Neural crest cell (in vitro differentiated cells): ENCODE results near the gene TRPM2. TPM values are rescaled to one million over a fixed set of nuclear protein-coding genes. Genes with fewer than 3 reads are reported as not detected.

Source experiments
- DNase-seq: peaks from one replicate; pipeline ENCODE4 v3.0.0; 2021; ENCODE audit warnings: low read depth, mixed read lengths, low spot score
- H3K27ac Mint-ChIP-seq: one replicate; pipeline ENCODE4 v1.8.0; 2021; ENCODE audit warnings: mild to moderate bottlenecking, mixed read lengths; ENCODE audit not compliant: unreplicated experiment
- H3K27me3 Mint-ChIP-seq: 2 replicates; pipeline ENCODE4 v1.8.0; 2021; ENCODE audit warnings: low read depth, mild to moderate bottlenecking, mixed read lengths
- H3K36me3 Mint-ChIP-seq: 2 replicates; pipeline ENCODE4 v1.8.0; 2021; ENCODE audit warnings: low read depth, mild to moderate bottlenecking, mixed read lengths
- H3K4me1 Mint-ChIP-seq: 2 replicates; pipeline ENCODE4 v1.8.0; 2021; ENCODE audit warnings: mixed read lengths
- H3K4me3 Mint-ChIP-seq: one replicate; pipeline ENCODE4 v1.8.0; 2021; ENCODE audit warnings: mild to moderate bottlenecking, mixed read lengths
- H3K9me3 Mint-ChIP-seq: 2 replicates; pipeline ENCODE4 v1.8.0; 2021; ENCODE audit warnings: mixed read lengths
- total RNA-seq: library from RNA; stranded (reverse); gene quantifications from 2 replicates; pipeline ENCODE4 v1.2.1, GENCODE V29; 2021
- TF ChIP-seq, protein P1 (sequence below): fragments of 200-600 bp; sonication (generic); conservative IDR thresholded peaks from 2 replicates; pipeline ENCODE4 v1.5.0; 2021; ENCODE audit warnings: antibody characterized with exemption, mild to moderate bottlenecking

The TRPM2 gene
- total RNA-seq, 1 donor from 2014 or later = not detected

- DNase-seq = peak; percentile 25
- TF ChIP-seq, protein P1, sequence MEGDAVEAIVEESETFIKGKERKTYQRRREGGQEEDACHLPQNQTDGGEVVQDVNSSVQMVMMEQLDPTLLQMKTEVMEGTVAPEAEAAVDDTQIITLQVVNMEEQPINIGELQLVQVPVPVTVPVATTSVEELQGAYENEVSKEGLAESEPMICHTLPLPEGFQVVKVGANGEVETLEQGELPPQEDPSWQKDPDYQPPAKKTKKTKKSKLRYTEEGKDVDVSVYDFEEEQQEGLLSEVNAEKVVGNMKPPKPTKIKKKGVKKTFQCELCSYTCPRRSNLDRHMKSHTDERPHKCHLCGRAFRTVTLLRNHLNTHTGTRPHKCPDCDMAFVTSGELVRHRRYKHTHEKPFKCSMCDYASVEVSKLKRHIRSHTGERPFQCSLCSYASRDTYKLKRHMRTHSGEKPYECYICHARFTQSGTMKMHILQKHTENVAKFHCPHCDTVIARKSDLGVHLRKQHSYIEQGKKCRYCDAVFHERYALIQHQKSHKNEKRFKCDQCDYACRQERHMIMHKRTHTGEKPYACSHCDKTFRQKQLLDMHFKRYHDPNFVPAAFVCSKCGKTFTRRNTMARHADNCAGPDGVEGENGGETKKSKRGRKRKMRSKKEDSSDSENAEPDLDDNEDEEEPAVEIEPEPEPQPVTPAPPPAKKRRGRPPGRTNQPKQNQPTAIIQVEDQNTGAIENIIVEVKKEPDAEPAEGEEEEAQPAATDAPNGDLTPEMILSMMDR = peak; percentile 37
- H3K27ac Mint-ChIP-seq = peak overlapping the region; percentile 57
- H3K27me3 Mint-ChIP-seq = no peaks in the 10 kb centered on the region
- peaks cover 5% of the 10 kb centered on the region for H3K4me1 Mint-ChIP-seq
- no peaks in the 10 kb centered on the region for H3K9me3 Mint-ChIP-seq
- no peak overlapping the region for H3K4me3 Mint-ChIP-seq
- no peaks in the 10 kb centered on the region for H3K36me3 Mint-ChIP-seq
These were observed 91.0 kb downstream of the TRPM2 start for GRCh38 chr21:44444286-44444931.

- DNase-seq = no peak
- H3K4me1 Mint-ChIP-seq = peaks cover 5% of the 10 kb centered on the region
- no peak overlapping the region for H3K27ac Mint-ChIP-seq
- TF ChIP-seq, protein P1 = no peak
- no peaks in the 10 kb centered on the region for H3K27me3 Mint-ChIP-seq
- H3K4me3 Mint-ChIP-seq = no peak overlapping the region
- H3K9me3 Mint-ChIP-seq = no peaks in the 10 kb centered on the region
- no peaks in the 10 kb centered on the region for H3K36me3 Mint-ChIP-seq
These were observed 91.9 kb downstream of the TRPM2 start for GRCh38 chr21:44445145-44445812.

DNA sequence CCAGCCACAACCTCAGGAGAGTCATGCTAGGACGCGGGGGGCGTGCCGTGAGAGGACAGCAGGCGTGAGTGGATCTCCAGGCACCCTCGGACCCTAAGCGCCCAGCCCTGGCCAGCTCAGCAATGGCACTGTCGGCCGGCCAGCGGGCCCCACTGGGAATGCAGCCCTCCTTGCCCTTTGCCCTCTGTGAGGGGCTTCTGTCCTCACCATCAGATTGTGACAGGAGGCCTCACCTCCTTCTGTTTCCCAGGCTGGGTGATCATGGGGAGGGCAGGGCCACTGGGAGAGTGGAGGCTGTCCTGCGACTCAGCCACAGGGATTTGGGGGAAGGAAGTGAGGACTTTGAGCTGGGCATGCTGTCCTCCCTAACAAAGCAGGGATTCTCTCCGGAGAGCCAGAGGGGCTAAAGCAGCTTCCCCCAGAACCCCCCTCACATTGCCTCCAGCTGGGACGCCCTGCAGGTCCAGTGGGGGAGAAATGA, 95.3 kb downstream of the TRPM2 start:
- Mint-ChIP-seq H3K27me3 (peaks cover 15% of the 10 kb centered on the region), H3K4me1 (peaks cover 5% of the 10 kb centered on the region), H3K9me3 (no peaks in the 10 kb centered on the region), H3K27ac (no peak overlapping the region), H3K4me3 (peak overlapping the region; percentile 5), H3K36me3 (no peaks in the 10 kb centered on the region)
- no peak for DNase-seq
- TF ChIP-seq, protein P1 = no peak

- no peaks in the 10 kb centered on the region for H3K9me3 Mint-ChIP-seq
- H3K36me3 Mint-ChIP-seq = no peaks in the 10 kb centered on the region
These were observed 96.3 kb downstream of the TRPM2 start for GRCh38 chr21:44449473-44450363.

GRCh38 chr21:44450402-44450801, 97.0 kb downstream of the TRPM2 start:
- Mint-ChIP-seq H3K4me3 (no peak overlapping the region), H3K27ac (no peak overlapping the region), H3K9me3 (no peaks in the 10 kb centered on the region), H3K27me3 (peaks cover 24% of the 10 kb centered on the region), H3K4me1 (peaks cover 12% of the 10 kb centered on the region), H3K36me3 (no peaks in the 10 kb centered on the region)
- TF ChIP-seq, protein P1 = no peak
- no peak for DNase-seq

More at GRCh38 chr21:44449473-44450363, 96.3 kb downstream of the TRPM2 start:
- TF ChIP-seq, protein P1 = no peak
- peak overlapping the region; percentile 5 for H3K4me3 Mint-ChIP-seq
- H3K27ac Mint-ChIP-seq = no peak overlapping the region
- H3K4me1 Mint-ChIP-seq = peaks cover 11% of the 10 kb centered on the region
- H3K27me3 Mint-ChIP-seq = peaks cover 23% of the 10 kb centered on the region
- no peak for DNase-seq
